Trophoblast cell (in vitro differentiated cells and primary cell): Measurements from ENCODE around the gene RNF39.

ENCODE experiments used
- DNase-seq, 2 donors: peaks; one replicate each; pipeline ENCODE4 v3.0.0-alpha.2; 2016
- H2AFZ ChIP-seq: 2 replicates; pipeline ENCODE4 v1.6.1; 2013; ENCODE audit warnings: low read length, moderate library complexity, mild to moderate bottlenecking; ENCODE audit not compliant: insufficient read depth, poor library complexity
- H2AK5ac ChIP-seq: 2 replicates; pipeline ENCODE4 v1.6.1; 2013; ENCODE audit warnings: mild to moderate bottlenecking, low read length
- H2BK120ac ChIP-seq: 2 replicates; pipeline ENCODE4 v1.6.1; 2013; ENCODE audit warnings: low read length, mild to moderate bottlenecking, moderate library complexity; ENCODE audit not compliant: insufficient read depth, poor library complexity
- H2BK12ac ChIP-seq: 2 replicates; pipeline ENCODE4 v1.6.1; 2013; ENCODE audit warnings: mild to moderate bottlenecking, low read length, moderate library complexity
- H2BK5ac ChIP-seq: 2 replicates; pipeline ENCODE4 v1.6.1; 2013; ENCODE audit warnings: low read length, low read depth, moderate library complexity, mild to moderate bottlenecking; ENCODE audit not compliant: poor library complexity
- H3K14ac ChIP-seq: 2 replicates; pipeline ENCODE4 v1.6.1; 2013; ENCODE audit warnings: mild to moderate bottlenecking, low read length
- H3K18ac ChIP-seq: 2 replicates; pipeline ENCODE4 v1.6.1; 2013; ENCODE audit warnings: mild to moderate bottlenecking, low read length
- H3K23ac ChIP-seq: 2 replicates; pipeline ENCODE4 v1.6.1; 2013; ENCODE audit warnings: low read length
- H3K27ac ChIP-seq: 2 replicates; pipeline ENCODE4 v1.5.1; 2013; ENCODE audit warnings: low read depth, mild to moderate bottlenecking, inconsistent platforms, low read length, moderate library complexity
- H3K27me3 ChIP-seq: 2 replicates; pipeline ENCODE4 v1.6.1; 2013; ENCODE audit warnings: inconsistent platforms, mild to moderate bottlenecking, low read length, moderate library complexity; ENCODE audit not compliant: insufficient read depth
- H3K36me3 ChIP-seq, 2 experiments: 1 replicate in 1 of 2; 2 replicates in 1 of 2; pipeline ENCODE4 v1.6.1; 2013; ENCODE audit warnings: low read length in 2 of 2, mild to moderate bottlenecking in 2 of 2, moderate library complexity in 1 of 2; ENCODE audit not compliant: insufficient read depth in 2 of 2, control insufficient read depth in 1 of 2
- H3K4ac ChIP-seq: 2 replicates; pipeline ENCODE4 v1.6.1; 2013; ENCODE audit warnings: low read depth, mild to moderate bottlenecking, low read length, moderate library complexity
- H3K4me1 ChIP-seq, 2 experiments: 1 replicate in 1 of 2; 2 replicates in 1 of 2; pipeline ENCODE4 v1.6.1; 2013; ENCODE audit warnings: low read length in 2 of 2, mild to moderate bottlenecking in 2 of 2, moderate library complexity in 1 of 2; ENCODE audit not compliant: insufficient read depth in 2 of 2, control insufficient read depth in 1 of 2
- H3K4me2 ChIP-seq: 2 replicates; pipeline ENCODE4 v1.6.1; 2013; ENCODE audit warnings: inconsistent platforms, mild to moderate bottlenecking, low read length, moderate library complexity
- H3K4me3 ChIP-seq: 2 replicates; pipeline ENCODE4 v1.5.1; 2013; ENCODE audit warnings: mild to moderate bottlenecking, low read depth, low read length, inconsistent platforms
- H3K79me1 ChIP-seq: one replicate; pipeline ENCODE4 v1.6.1; 2013; ENCODE audit warnings: low read length
- H3K79me2 ChIP-seq: 2 replicates; pipeline ENCODE4 v1.6.1; 2013; ENCODE audit warnings: low read length, mild to moderate bottlenecking; ENCODE audit not compliant: control insufficient read depth, insufficient read depth, poor library complexity
- H3K9ac ChIP-seq: 2 replicates; pipeline ENCODE4 v1.6.1; 2013; ENCODE audit warnings: mild to moderate bottlenecking, low read length
- H3K9me3 ChIP-seq: 2 replicates; pipeline ENCODE4 v1.6.1; 2013; ENCODE audit warnings: low read depth, mild to moderate bottlenecking, control low read depth, inconsistent platforms, low read length; ENCODE audit not compliant: insufficient read depth
- H4K12ac ChIP-seq: 2 replicates; pipeline ENCODE4 v1.6.1; 2013; ENCODE audit warnings: low read depth, mild to moderate bottlenecking, low read length, moderate library complexity
- H4K8ac ChIP-seq: 2 replicates; pipeline ENCODE4 v1.6.1; 2013; ENCODE audit warnings: low read depth, mild to moderate bottlenecking, low read length, moderate library complexity
- H4K91ac ChIP-seq: one replicate; pipeline ENCODE4 v1.6.1; 2013; ENCODE audit warnings: low read depth, mild to moderate bottlenecking, low read length, moderate library complexity
- WGBS: extraction: QIAGEN DNeasy Blood & Tissue Kit; methylation state at CpG from one replicate; pipeline ENCODE4 v1.1.7; 2013; ENCODE audit warnings: missing lambda C conversion rate; ENCODE audit not compliant: insufficient read length, insufficient coverage; ENCODE audit errors: extremely low coverage; 5-methylcytosine and 5-hydroxymethylcytosine counted together

RNF39 gene

DNA sequence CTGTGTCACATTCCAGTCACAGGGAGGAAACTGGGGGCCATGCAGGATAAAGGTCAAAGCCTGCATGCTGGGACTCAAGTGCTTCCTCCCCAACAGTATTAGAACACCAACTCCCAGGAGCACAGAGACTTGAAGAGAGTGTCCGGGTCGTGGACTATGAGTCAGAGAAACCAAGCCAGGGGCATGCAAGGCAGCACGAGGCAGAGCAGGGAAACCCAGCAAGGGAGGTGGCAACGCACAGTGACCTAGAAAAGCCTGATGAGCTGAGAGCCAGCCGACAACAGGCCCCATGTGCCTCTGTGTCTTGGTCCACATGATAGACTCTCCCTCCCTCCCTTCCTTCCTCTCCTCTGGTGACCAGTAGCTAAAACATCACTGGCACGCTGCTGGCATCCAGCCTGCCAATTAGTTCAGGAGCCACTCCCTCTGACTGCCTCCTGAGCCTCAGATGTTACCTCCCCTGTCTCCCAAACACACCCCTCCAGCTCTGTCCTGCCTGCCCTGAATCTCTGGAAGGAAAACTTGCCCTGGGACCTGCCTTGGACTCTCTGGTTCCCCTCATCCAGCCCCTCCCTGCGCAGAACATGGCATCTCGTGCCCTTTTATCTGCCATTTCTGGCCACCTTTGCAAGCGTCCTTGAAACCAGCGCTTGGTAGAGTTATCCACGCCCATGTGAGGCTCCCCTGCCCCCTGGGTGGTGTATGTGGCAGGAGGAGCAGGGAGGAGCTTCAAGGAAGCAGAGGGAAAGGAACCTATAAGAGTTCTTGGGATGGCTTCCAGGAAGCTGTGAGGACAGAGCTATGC lies 16.2 kb upstream of the RNF39 start:
- H2BK12ac ChIP-seq: no peak overlapping the region
- no peak overlapping the region for H3K9ac ChIP-seq
- H3K27me3 ChIP-seq: no peaks in the 10 kb centered on the region
- H4K8ac ChIP-seq: no peak overlapping the region
- H3K23ac ChIP-seq: no peak overlapping the region
- no peak overlapping the region for H3K4ac ChIP-seq
- no peak overlapping the region for H2AFZ ChIP-seq
- peak; percentile 73 to 78 for DNase-seq
- H3K18ac ChIP-seq: no peak overlapping the region
- no peak overlapping the region for H2BK120ac ChIP-seq
- no peaks in the 10 kb centered on the region for H3K9me3 ChIP-seq
- H3K4me3 ChIP-seq: no peak overlapping the region
- no peak overlapping the region for H2BK5ac ChIP-seq
- no peaks in the 10 kb centered on the region for H3K4me1 ChIP-seq
- H2AK5ac ChIP-seq: no peak overlapping the region
- no peak overlapping the region for H3K27ac ChIP-seq
- no peak overlapping the region for H4K91ac ChIP-seq
- H3K14ac ChIP-seq: no peak overlapping the region
- no CpG with 5 or more reads among the region's 11 CpGs for WGBS
- no peak overlapping the region for H3K4me2 ChIP-seq
- H4K12ac ChIP-seq: no peak overlapping the region
- no peaks in the 10 kb centered on the region for H3K79me2 ChIP-seq
- H3K36me3 ChIP-seq: no peaks in the 10 kb centered on the region
- no peaks in the 10 kb centered on the region for H3K79me1 ChIP-seq

DNA sequence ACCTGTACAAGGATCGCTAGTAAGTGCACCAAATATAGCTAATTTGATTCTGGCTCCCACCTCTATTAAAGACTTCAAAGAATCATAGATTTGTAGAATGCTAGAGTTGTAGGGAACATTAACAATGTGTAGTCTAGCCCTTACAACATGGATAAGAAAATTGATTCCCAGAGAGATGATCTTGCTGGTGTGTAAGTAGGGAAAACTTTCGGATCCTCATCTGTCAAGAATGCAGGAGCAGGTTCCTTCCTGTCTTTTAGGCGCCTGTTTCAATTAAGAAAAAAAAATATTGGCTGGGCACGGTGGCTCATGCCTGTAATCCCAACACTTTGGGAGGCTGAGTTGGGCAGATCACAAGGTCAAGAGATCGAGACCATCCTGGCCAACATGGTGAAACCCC lies 12.3 kb upstream of the RNF39 start:
- H2AK5ac ChIP-seq: no peak overlapping the region
- no peak overlapping the region for H4K12ac ChIP-seq
- H2BK5ac ChIP-seq: no peak overlapping the region
- no peak overlapping the region for H2BK12ac ChIP-seq
- WGBS: no CpG with 5 or more reads among the region's 5 CpGs
- H3K4ac ChIP-seq: no peak overlapping the region
- H3K79me2 ChIP-seq: no peaks in the 10 kb centered on the region
- H3K18ac ChIP-seq: no peak overlapping the region
- no peaks in the 10 kb centered on the region for H3K27me3 ChIP-seq
- H3K4me2 ChIP-seq: no peak overlapping the region
- no peak overlapping the region for H2BK120ac ChIP-seq
- no peak for DNase-seq
- H3K4me3 ChIP-seq: no peak overlapping the region
- H4K8ac ChIP-seq: no peak overlapping the region
- no peak overlapping the region for H4K91ac ChIP-seq
- H3K9me3 ChIP-seq: no peaks in the 10 kb centered on the region
- H3K14ac ChIP-seq: no peak overlapping the region
- no peak overlapping the region for H3K27ac ChIP-seq
- no peak overlapping the region for H3K9ac ChIP-seq
- H2AFZ ChIP-seq: no peak overlapping the region
- no peaks in the 10 kb centered on the region for H3K79me1 ChIP-seq
- H3K23ac ChIP-seq: no peak overlapping the region
- H3K36me3 ChIP-seq: no peaks in the 10 kb centered on the region
- H3K4me1 ChIP-seq: no peaks in the 10 kb centered on the region

DNA sequence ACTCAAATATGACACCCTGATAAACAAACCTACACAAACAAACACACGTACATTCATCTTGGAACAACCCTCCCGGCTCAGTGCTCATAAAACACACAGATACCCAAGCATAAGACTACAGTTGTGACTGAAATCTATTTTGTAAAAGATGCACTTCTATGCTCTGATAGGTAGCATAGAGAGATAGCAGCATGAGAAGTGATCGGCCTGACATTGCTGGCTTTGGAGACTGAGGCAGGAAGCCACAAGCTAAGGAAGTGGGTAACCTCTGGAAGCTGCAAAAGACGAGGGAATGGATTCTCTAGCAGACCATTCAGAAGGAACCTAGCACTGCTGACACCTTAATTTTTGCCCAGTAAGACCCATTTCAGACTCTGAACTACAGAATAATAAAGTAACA lies 1.6 kb upstream of the RNF39 start:
- H3K27me3 ChIP-seq: peaks cover 48% of the 10 kb centered on the region
- no peak overlapping the region for H3K4me2 ChIP-seq
- WGBS: no CpG with 5 or more reads among the region's 4 CpGs
- H2BK12ac ChIP-seq: no peak overlapping the region
- no peaks in the 10 kb centered on the region for H3K36me3 ChIP-seq
- H2BK120ac ChIP-seq: no peak overlapping the region
- no peak overlapping the region for H3K4ac ChIP-seq
- H3K27ac ChIP-seq: no peak overlapping the region
- no peaks in the 10 kb centered on the region for H3K79me1 ChIP-seq
- no peak for DNase-seq
- H3K79me2 ChIP-seq: no peaks in the 10 kb centered on the region
- H3K23ac ChIP-seq: no peak overlapping the region
- H2BK5ac ChIP-seq: no peak overlapping the region
- no peak overlapping the region for H4K8ac ChIP-seq
- peaks cover 2% of the 10 kb centered on the region for H3K9me3 ChIP-seq
- H4K12ac ChIP-seq: no peak overlapping the region
- H3K18ac ChIP-seq: no peak overlapping the region
- H3K9ac ChIP-seq: no peak overlapping the region
- H2AK5ac ChIP-seq: no peak overlapping the region
- no peak overlapping the region for H2AFZ ChIP-seq
- H4K91ac ChIP-seq: no peak overlapping the region
- H3K14ac ChIP-seq: no peak overlapping the region
- peaks cover 11 to 12% of the 10 kb centered on the region in 2 experiments for H3K4me1 ChIP-seq
- H3K4me3 ChIP-seq: no peak overlapping the region

DNA sequence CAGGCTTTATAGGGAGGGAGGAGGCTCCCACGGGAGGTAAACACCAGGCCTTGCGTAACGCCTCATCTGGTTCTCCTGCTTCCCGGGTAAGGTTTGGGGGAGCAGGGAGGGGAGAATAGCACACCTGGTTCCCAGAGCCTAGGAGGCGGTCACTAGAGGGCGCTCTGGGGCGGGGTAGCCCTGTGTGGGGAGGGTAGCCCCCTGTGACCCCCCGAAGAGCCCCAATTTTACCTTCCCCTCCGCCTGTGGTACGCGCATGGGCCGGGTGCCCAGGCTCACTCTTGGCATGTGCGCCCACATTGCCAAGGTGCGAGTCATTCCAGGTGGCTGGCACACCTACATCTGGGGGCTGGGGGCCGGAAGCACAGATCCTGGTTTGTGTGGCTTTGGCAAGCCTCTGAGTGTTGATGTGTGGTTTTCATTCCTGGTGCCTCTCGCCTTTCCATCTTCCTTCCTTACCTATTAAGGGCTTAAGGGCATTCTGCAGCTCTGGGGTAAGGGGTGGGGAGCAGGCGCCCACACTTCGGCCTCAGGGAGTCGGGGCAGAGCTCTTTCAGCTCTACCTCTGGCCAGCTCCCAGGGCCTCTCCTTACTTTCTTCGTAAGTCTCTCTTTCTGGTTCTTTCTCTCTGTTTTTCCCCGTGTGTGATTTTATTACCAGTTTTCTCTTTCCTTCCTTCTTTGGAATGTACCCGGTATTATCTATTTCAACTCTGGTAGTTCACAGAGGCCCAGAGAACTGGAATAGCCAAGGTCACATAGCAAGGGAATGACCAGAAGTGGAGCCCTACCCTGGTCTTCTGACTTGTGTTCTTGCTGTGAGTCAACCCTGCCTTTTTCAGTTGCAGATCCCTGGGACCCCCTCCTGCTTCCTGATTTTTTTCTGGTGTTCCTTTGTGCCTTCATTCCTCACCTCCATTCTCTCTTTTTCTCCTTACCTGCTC lies 492 bp upstream of the RNF39 start:
- Histone ChIP-seq H3K4me1 (peaks cover 12 to 13% of the 10 kb centered on the region in 2 experiments), H2BK5ac (no peak overlapping the region), H3K27ac (no peak overlapping the region), H3K14ac (no peak overlapping the region), H2BK12ac (no peak overlapping the region), H4K8ac (no peak overlapping the region), H3K36me3 (no peaks in the 10 kb centered on the region), H3K18ac (no peak overlapping the region), H4K91ac (no peak overlapping the region), H3K4ac (no peak overlapping the region), H3K4me3 (no peak overlapping the region), H3K79me1 (no peaks in the 10 kb centered on the region), H3K79me2 (no peaks in the 10 kb centered on the region), H3K4me2 (peak overlapping the region; percentile 28), H2BK120ac (no peak overlapping the region), H3K9me3 (peaks cover 2% of the 10 kb centered on the region), H2AK5ac (no peak overlapping the region), H4K12ac (no peak overlapping the region), H3K27me3 (peaks cover 60% of the 10 kb centered on the region), H2AFZ (no peak overlapping the region), H3K23ac (no peak overlapping the region), H3K9ac (no peak overlapping the region)
- no CpG with 5 or more reads among the region's 22 CpGs for WGBS
- DNase-seq: no peak
